Measurements from ENCODE around the gene PPP2R5C.

DNA sequence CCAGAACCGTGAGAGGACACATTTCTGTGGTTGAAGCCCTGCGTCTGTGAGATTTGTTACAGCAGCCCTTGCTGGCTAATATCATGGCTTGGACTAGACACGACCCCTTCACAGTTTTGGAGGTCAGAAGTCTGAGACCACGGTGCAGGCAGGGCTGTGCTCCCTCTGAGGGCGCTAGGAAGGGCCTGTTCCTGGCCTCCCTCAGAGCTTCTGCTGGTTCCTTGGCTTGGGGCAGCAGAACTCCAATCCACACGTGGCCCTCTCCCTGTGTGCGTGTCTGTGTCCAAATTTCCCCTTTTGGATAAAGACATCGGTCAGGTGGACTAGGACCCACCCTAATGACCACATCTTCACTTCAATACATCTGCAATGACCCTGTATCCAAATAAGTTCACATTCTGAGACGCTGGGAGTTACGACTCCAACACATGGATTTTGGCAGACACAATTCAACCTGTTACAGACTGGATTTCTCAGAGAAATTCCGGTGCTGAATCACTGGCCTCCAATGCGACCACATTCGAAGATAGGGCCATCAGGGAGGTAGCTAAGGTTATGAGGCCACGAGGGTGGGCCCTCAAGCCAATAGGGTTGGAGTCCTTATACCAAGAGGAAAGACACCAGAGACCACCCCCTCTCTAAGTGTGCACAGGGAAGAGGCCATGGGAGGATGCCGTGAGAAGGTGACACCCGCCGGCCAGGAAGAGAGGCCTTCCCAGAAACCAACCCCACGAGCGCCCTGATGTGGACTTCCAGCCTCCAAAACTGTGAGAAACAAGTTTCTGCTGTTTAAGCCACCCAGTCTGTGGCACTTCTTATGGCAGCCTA, 43.6 kb upstream of the PPP2R5C start:
- TF ChIP-seq CTCF (IDR thresholded peaks at IDR 0.05) (no peak), POLR2A (IDR thresholded peaks at IDR 0.05) (no peak)

Measured in transverse colon (tissue), 3 donors.